ENCODE results near the gene PMP22.

GRCh38 chr17:15238676-15239422 is 26.3 kb downstream of the PMP22 start:
- no peak for TF ChIP-seq CTCF (optimal IDR thresholded peaks at IDR 0.05 in 1 of 3, IDR thresholded peaks at IDR 0.05 in 1 of 3, conservative IDR thresholded peaks at IDR 0.05 in 1 of 3; ENCODE audit: extremely low read depth in 1 of 3, insufficient read depth in 2 of 3, low read length in 3 of 3)
- no peak for TF ChIP-seq EZH2 (IDR thresholded peaks at IDR 0.05; ENCODE audit: low read length)
